ENCODE measurements around the gene HIVEP3.

The HIVEP3 gene

DNA sequence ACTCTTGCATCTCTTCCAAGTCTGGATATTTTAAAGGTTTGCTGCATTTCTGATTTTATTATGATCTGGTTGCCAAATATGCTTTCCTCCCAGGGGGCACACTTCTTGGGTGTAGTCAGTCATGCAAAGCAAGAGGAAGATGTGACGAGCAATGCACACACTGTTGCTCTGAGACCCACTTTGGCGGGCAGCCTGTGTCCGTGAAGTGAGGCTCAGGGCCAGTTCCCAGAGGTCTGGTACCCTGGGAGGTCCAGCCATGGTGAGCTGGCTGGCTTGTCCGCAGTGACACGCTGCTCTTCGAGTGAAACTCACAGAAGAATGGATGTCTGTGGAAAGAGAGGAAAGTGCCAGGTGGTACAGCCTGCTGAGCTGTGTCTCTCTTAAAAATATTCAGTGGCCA, 381.5 kb downstream of the HIVEP3 start:
- Histone ChIP-seq H3K9me3 (ENCODE audit: control insufficient read depth, insufficient read depth, low read length) (no peaks in the 10 kb centered on the region), H3K4me3 (ENCODE audit: low read length) (no peak overlapping the region), H3K27me3 (ENCODE audit: control insufficient read depth, insufficient read depth, low read length) (no peaks in the 10 kb centered on the region), H3K4me1 (ENCODE audit: control insufficient read depth, insufficient read depth, low read length) (no peaks in the 10 kb centered on the region), H3K27ac (ENCODE audit: low read length) (no peak overlapping the region), H3K36me3 (ENCODE audit: control insufficient read depth, insufficient read depth, low read length) (no peaks in the 10 kb centered on the region)
- DNase-seq (ENCODE audit: low read depth, low spot score): no peak
- WGBS (ENCODE audit: insufficient coverage, insufficient read length): no CpG with 5 or more reads among the region's 6 CpGs

DNA sequence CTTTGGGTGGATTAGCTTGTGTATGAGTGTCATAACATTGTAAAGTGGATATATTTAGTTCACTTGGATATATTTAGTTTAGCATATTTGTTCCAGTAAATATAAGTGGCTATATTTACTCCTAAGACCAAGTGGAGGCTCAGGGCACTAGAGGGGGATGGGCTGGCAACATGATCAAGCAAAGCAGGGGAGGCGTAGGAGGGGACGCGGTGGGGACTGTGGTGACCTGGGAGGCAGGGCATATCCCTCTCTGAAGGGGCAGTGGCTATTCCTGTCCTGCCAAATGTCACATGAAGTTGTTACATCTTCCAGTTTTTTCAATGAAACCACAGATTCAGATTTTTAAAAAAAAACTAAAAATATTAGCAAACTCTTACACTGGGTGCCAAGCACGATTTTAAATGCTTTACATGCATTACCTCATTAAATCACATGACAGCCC, 382.3 kb downstream of the HIVEP3 start:
- WGBS (ENCODE audit: insufficient coverage, insufficient read length): no CpG with 5 or more reads among the region's 4 CpGs
- H3K4me3 ChIP-seq (ENCODE audit: low read length): no peak overlapping the region
- no peak overlapping the region for H3K27ac ChIP-seq (ENCODE audit: low read length)
- no peaks in the 10 kb centered on the region for H3K9me3 ChIP-seq (ENCODE audit: control insufficient read depth, insufficient read depth, low read length)
- no peaks in the 10 kb centered on the region for H3K27me3 ChIP-seq (ENCODE audit: control insufficient read depth, insufficient read depth, low read length)
- DNase-seq (ENCODE audit: low read depth, low spot score): no peak
- no peaks in the 10 kb centered on the region for H3K4me1 ChIP-seq (ENCODE audit: control insufficient read depth, insufficient read depth, low read length)
- H3K36me3 ChIP-seq (ENCODE audit: control insufficient read depth, insufficient read depth, low read length): no peaks in the 10 kb centered on the region

DNA sequence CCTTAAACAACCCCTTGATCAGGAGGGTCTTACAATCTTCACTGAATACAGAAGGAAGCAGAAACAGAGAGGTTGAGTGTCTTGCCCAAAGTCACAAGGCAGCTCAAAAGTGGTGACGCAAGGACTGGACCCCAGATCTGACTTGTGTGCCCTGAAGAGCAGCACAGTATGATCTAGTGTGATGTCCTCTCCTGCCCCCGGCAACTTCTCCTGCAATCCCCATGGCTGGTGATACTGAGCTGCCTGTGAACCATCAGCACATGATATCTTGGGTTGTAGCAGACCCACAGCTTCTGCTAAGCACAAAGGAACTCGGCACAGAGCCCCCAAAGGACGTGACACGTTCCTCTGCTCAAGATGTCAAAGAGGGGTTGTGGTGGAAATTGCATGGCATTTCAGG, 383.0 kb downstream of the HIVEP3 start:
- H3K4me1 ChIP-seq (ENCODE audit: control insufficient read depth, insufficient read depth, low read length): no peaks in the 10 kb centered on the region
- H3K9me3 ChIP-seq (ENCODE audit: control insufficient read depth, insufficient read depth, low read length): no peaks in the 10 kb centered on the region
- no peaks in the 10 kb centered on the region for H3K27me3 ChIP-seq (ENCODE audit: control insufficient read depth, insufficient read depth, low read length)
- no peaks in the 10 kb centered on the region for H3K36me3 ChIP-seq (ENCODE audit: control insufficient read depth, insufficient read depth, low read length)
- no peak for DNase-seq (ENCODE audit: low read depth, low spot score)
- no CpG with 5 or more reads among the region's 5 CpGs for WGBS (ENCODE audit: insufficient coverage, insufficient read length)
- no peak overlapping the region for H3K4me3 ChIP-seq (ENCODE audit: low read length)
- no peak overlapping the region for H3K27ac ChIP-seq (ENCODE audit: low read length)

DNA sequence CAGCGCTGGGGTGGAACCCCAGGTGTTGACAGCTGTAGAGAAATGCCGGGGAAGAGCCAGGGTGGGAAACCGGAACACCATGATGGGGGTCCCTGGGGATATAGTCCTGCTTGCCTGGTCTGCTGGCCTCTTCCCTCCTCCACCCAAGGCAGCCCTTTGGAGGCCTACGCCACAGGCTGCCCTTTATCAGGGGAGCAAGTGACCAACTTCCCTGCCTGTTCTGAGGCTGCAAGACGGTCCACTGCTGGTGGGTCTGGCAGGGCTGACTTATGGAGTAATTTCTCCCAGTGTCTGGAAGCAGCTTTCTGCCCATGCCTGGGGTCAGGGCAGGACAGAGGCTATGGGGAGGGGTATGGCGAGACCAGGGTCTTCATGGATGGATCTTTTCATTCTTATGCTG, 383.4 kb downstream of the HIVEP3 start:
- Histone ChIP-seq H3K4me3 (ENCODE audit: low read length) (no peak overlapping the region), H3K36me3 (ENCODE audit: control insufficient read depth, insufficient read depth, low read length) (no peaks in the 10 kb centered on the region), H3K27me3 (ENCODE audit: control insufficient read depth, insufficient read depth, low read length) (no peaks in the 10 kb centered on the region), H3K9me3 (ENCODE audit: control insufficient read depth, insufficient read depth, low read length) (no peaks in the 10 kb centered on the region), H3K4me1 (ENCODE audit: control insufficient read depth, insufficient read depth, low read length) (no peaks in the 10 kb centered on the region), H3K27ac (ENCODE audit: low read length) (no peak overlapping the region)
- no CpG with 5 or more reads among the region's 6 CpGs for WGBS (ENCODE audit: insufficient coverage, insufficient read length)
- DNase-seq (ENCODE audit: low read depth, low spot score): no peak

DNA sequence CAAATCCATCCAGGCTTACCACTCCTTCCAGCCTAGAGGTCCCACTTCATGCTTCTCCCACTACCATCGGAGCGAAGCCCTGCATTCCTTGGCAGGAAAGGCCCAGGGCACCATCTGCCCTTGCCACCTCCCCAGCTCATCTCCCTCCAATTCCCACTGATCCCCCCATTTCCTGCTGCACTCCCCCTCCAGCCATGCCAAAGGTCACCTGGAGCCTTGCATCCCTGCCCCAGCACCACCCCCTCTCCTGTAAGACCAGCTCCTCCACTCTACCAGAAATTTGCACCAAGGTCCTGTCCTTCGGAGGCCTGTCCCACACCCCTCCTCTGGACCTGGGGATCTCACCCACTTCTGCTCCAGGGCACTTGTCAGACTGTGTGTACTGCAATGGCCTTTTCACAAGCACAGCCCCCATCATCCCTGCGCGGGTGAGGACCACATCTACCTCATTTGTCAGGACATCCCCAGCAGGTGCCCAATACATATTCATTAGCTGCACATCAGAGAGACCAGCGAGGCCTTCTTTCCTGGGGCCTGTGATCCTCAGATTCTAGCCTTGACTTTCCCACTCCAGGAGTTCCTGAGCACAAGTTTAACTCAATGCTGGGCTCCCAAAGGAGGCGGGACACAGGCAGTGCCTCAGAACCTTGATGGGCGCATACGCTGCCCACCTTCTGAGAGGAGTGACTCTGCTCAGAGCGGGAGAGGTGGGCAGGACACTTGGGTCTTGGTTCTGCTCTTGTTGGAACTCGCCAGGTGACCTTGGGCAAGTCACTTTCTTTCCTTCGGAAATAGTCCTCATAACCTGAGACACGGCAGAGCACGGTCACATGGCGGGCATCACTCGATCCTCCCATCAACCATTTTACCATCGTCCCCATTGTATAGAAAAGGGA, 384.3 kb downstream of the HIVEP3 start:
- no peak for DNase-seq (ENCODE audit: low read depth, low spot score)
- no peaks in the 10 kb centered on the region for H3K27me3 ChIP-seq (ENCODE audit: control insufficient read depth, insufficient read depth, low read length)
- no peak overlapping the region for H3K27ac ChIP-seq (ENCODE audit: low read length)
- no peaks in the 10 kb centered on the region for H3K4me1 ChIP-seq (ENCODE audit: control insufficient read depth, insufficient read depth, low read length)
- no peaks in the 10 kb centered on the region for H3K36me3 ChIP-seq (ENCODE audit: control insufficient read depth, insufficient read depth, low read length)
- no CpG with 5 or more reads among the region's 17 CpGs for WGBS (ENCODE audit: insufficient coverage, insufficient read length)
- no peak overlapping the region for H3K4me3 ChIP-seq (ENCODE audit: low read length)
- no peaks in the 10 kb centered on the region for H3K9me3 ChIP-seq (ENCODE audit: control insufficient read depth, insufficient read depth, low read length)

DNA sequence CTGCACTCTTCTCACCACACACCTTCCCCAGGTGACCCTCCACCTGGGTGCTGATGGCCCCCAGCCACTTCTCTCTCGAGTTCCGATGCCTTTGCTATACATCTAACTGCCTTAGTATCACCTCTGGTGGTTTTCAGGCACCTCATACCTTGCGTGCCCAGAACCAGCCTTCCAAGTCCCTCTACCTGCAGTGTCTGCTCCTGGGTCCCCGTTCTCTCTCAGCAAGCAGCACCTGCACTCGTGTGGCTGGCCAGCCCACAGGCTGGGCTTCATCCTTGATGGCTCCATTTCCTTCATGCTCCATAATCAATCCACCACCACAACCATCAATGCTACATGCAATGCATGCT, 385.0 kb downstream of the HIVEP3 start:
- WGBS (ENCODE audit: insufficient coverage, insufficient read length): no CpG with 5 or more reads among the region's 5 CpGs
- H3K36me3 ChIP-seq (ENCODE audit: control insufficient read depth, insufficient read depth, low read length): no peaks in the 10 kb centered on the region
- no peak for DNase-seq (ENCODE audit: low read depth, low spot score)
- no peaks in the 10 kb centered on the region for H3K27me3 ChIP-seq (ENCODE audit: control insufficient read depth, insufficient read depth, low read length)
- no peak overlapping the region for H3K4me3 ChIP-seq (ENCODE audit: low read length)
- H3K9me3 ChIP-seq (ENCODE audit: control insufficient read depth, insufficient read depth, low read length): no peaks in the 10 kb centered on the region
- H3K27ac ChIP-seq (ENCODE audit: low read length): no peak overlapping the region
- H3K4me1 ChIP-seq (ENCODE audit: control insufficient read depth, insufficient read depth, low read length): no peaks in the 10 kb centered on the region

DNA sequence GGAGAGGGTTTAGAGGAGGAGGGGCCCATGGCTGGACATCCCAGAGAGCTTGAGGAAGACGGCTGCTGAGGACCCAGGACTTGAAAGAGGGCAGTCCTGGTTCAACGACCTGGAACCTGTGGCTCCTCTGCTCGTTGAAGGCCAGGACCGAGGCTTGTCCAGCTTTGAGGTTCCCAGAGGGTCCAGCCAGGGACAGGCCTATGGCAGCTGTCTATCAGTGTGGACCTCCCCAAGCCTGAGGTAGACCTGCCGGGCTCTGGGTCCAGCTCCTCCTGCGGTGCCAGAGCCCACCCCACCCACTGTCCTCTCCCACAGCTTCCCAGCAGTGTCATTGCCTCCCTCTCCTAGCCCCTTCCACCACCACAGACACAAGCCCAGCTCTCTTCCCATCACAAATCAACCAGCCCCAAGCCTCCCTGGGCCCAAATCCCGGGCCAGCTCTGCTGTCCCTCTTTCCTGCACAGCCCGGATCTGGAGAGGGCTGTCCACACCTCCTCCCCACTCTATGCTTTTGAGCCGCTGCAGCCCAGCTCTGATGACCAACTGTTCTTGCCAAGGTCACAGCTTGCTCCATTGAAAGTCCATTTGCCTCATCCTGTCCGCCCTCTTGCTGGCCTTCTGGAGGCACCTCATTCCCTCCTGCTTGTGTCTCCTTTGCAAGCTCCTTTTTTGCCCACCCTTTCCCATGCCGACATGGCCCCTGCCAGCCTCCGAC, 385.5 kb downstream of the HIVEP3 start:
- Histone ChIP-seq H3K36me3 (ENCODE audit: control insufficient read depth, insufficient read depth, low read length) (no peaks in the 10 kb centered on the region), H3K27ac (ENCODE audit: low read length) (no peak overlapping the region), H3K9me3 (ENCODE audit: control insufficient read depth, insufficient read depth, low read length) (no peaks in the 10 kb centered on the region), H3K4me3 (ENCODE audit: low read length) (no peak overlapping the region), H3K4me1 (ENCODE audit: control insufficient read depth, insufficient read depth, low read length) (no peaks in the 10 kb centered on the region), H3K27me3 (ENCODE audit: control insufficient read depth, insufficient read depth, low read length) (no peaks in the 10 kb centered on the region)
- no peak for DNase-seq (ENCODE audit: low read depth, low spot score)
- no CpG with 5 or more reads among the region's 12 CpGs for WGBS (ENCODE audit: insufficient coverage, insufficient read length)

DNA sequence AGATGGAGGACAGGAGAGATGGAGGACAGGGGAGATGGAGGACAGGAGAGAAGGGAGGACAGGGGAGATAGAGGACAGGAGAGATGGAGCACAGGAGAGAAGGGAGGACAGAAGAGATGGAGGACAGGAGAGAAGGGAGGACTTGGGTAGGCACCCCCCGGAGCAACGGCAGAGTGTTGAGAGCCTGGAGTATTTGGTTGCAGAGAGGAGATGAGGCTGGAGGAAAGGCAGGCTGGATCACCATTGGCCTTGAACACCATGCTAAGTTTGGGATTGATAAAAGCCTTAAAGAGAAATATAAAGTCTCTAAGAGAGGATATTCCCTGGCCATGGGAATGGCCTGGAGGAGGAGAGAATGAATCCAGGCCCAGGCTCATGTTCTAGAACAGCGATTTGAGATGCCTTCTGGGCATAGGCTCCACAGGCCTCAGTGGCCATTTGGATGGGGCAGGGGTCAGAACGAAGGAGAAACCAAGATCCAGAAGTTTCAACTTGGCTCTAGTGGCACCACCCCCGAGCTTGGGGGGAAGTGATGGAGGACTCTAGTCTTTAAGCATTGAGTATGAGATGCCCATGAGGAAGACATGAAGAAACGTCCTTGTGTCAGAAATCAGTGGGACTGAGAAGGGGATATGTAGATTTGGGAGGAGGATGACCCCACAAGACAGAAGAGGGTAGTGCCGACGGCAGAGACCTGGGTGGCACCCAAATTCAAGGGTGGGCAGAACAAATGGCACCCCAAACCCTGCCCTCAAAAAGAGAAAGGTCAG, 386.3 kb downstream of the HIVEP3 start:
- Histone ChIP-seq H3K27me3 (ENCODE audit: control insufficient read depth, insufficient read depth, low read length) (no peaks in the 10 kb centered on the region), H3K4me1 (ENCODE audit: control insufficient read depth, insufficient read depth, low read length) (no peaks in the 10 kb centered on the region), H3K27ac (ENCODE audit: low read length) (no peak overlapping the region), H3K9me3 (ENCODE audit: control insufficient read depth, insufficient read depth, low read length) (no peaks in the 10 kb centered on the region), H3K36me3 (ENCODE audit: control insufficient read depth, insufficient read depth, low read length) (no peaks in the 10 kb centered on the region), H3K4me3 (ENCODE audit: low read length) (no peak overlapping the region)
- no peak for DNase-seq (ENCODE audit: low read depth, low spot score)
- no CpG with 5 or more reads among the region's 8 CpGs for WGBS (ENCODE audit: insufficient coverage, insufficient read length)

DNA sequence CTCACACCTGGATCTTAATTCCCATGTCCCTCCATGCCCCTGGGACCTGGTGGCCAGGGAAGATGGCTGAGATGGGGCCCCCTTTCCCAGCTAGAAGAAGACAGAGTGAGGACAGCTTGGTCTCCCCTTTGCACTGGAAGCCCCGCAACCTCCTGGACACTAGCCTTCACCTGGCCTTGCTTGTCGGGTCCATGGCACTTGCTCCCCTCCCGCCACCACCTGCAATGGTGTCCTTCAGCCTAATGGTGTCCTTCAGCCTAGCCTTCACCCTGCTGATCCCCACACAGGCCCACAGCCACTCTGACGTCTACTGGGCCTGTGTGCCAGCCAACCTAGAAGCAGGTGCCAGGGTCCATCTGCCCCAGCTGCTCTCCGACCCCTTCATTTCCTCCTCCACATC, 388.3 kb downstream of the HIVEP3 start:
- no peak overlapping the region for H3K27ac ChIP-seq (ENCODE audit: low read length)
- H3K4me3 ChIP-seq (ENCODE audit: low read length): no peak overlapping the region
- H3K4me1 ChIP-seq (ENCODE audit: control insufficient read depth, insufficient read depth, low read length): no peaks in the 10 kb centered on the region
- no peaks in the 10 kb centered on the region for H3K27me3 ChIP-seq (ENCODE audit: control insufficient read depth, insufficient read depth, low read length)
- no CpG with 5 or more reads among the region's 5 CpGs for whole genome bisulfite sequencing (ENCODE audit: insufficient coverage, insufficient read length)
- no peaks in the 10 kb centered on the region for H3K9me3 ChIP-seq (ENCODE audit: control insufficient read depth, insufficient read depth, low read length)
- H3K36me3 ChIP-seq (ENCODE audit: control insufficient read depth, insufficient read depth, low read length): no peaks in the 10 kb centered on the region
- no peak for DNase-seq (ENCODE audit: low read depth, low spot score)

DNA sequence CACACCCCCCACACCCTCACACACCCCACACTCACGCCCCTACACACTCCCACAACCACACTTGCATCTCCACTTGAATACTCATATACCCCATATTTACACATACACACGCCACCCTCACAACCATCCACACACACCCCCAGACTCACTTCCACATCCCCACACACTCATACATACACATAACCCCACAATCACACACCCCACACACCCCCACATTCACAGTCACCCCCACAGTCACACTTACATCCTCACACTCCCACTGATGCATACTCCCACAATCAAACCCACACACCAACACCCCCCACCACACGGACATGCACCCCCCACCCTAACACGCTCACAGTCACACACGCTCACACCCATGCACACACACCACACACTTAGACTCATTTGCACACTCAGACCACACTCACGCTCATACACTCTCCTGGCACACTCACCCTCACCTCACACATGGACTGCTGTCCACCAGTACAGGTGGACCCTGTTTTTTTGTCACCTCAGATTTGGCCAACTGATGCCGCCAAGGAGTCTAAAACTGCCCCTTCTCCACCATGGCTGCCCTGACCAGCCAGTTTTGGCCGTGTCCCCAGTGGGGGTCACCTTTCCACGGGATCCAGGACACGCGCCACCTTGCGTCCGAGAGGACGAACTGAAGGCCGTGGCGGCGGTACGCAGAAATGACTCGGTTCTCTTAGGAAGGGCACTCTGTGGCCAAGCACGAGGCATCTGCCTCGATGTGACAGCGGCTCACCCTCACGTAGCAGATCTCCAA, 388.9 kb downstream of the HIVEP3 start:
- DNase-seq (ENCODE audit: low read depth, low spot score): no peak
- Histone ChIP-seq H3K27ac (ENCODE audit: low read length) (no peak overlapping the region), H3K27me3 (ENCODE audit: control insufficient read depth, insufficient read depth, low read length) (no peaks in the 10 kb centered on the region), H3K9me3 (ENCODE audit: control insufficient read depth, insufficient read depth, low read length) (no peaks in the 10 kb centered on the region), H3K4me1 (ENCODE audit: control insufficient read depth, insufficient read depth, low read length) (no peaks in the 10 kb centered on the region), H3K36me3 (ENCODE audit: control insufficient read depth, insufficient read depth, low read length) (no peaks in the 10 kb centered on the region), H3K4me3 (ENCODE audit: low read length) (no peak overlapping the region)
- 100% methylated on average over 5 of the region's 23 CpGs for WGBS (ENCODE audit: insufficient coverage, insufficient read length)

Data from iPS DF 6.9 (cell line).